Measurements from ENCODE around the gene ZNF423.

DNA sequence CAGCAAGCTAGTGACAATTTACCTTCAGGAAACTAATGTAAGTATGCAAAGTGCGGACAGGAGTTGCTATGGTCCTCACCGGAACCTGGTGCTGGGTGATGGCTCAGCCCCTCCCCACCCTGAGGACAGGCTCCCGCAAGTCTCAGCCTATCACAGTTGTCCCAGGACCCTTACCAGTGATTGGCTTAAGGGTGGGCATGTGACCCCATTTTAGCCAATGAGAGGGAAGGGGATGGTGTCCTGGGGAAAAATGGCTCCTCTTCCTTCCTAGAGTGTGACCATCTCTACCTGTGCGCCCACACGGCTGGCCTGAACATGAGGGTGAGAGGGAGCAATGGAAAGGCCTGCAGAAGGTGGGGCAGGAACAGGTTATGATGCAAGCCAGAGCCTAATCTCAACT lies 401.9 kb downstream of the ZNF423 start:
- TF ChIP-seq, protein P1, sequence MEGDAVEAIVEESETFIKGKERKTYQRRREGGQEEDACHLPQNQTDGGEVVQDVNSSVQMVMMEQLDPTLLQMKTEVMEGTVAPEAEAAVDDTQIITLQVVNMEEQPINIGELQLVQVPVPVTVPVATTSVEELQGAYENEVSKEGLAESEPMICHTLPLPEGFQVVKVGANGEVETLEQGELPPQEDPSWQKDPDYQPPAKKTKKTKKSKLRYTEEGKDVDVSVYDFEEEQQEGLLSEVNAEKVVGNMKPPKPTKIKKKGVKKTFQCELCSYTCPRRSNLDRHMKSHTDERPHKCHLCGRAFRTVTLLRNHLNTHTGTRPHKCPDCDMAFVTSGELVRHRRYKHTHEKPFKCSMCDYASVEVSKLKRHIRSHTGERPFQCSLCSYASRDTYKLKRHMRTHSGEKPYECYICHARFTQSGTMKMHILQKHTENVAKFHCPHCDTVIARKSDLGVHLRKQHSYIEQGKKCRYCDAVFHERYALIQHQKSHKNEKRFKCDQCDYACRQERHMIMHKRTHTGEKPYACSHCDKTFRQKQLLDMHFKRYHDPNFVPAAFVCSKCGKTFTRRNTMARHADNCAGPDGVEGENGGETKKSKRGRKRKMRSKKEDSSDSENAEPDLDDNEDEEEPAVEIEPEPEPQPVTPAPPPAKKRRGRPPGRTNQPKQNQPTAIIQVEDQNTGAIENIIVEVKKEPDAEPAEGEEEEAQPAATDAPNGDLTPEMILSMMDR (IDR thresholded peaks at IDR 0.05), result no peak
- no peak for TF ChIP-seq POLR2AphosphoS5 (IDR thresholded peaks at IDR 0.05; ENCODE audit: low read depth, low read length)
